CD4-positive, alpha-beta T cell treated with Interleukin-2 at 100 ng/mL for 4 hours (primary cell): Measurements from ENCODE around the gene CHMP3.
"Not testable (repeated sequence)": the region's sequence is repeated elsewhere in the genome, so short reads cannot be mapped to it uniquely, and the experiment has no call there.

ENCODE experiments used
- DNase-seq: peaks from one replicate; pipeline ENCODE4 v3.0.0-alpha.2; 2020; ENCODE audit warnings: low spot score

Gene CHMP3

DNA sequence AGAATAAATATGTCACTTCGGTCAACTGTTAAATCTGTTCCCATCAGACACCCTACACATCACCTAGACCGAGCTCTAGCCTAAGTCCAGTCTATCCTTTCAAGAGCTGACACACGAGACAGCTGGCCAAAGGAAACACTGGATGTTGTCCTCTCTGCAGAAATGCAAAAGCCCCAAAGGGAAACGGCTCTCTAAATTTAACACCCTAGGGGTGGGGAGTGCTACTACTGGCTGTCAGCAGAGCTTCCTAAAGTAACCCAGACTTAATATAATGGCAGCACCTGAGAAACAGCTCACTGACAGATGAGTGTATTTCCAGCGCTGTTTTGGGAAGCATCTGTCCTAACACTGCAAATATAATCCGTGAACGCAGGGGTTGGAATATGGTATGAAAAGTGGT lies 55.6 kb downstream of the CHMP3 start:
- no peak for DNase-seq

DNA sequence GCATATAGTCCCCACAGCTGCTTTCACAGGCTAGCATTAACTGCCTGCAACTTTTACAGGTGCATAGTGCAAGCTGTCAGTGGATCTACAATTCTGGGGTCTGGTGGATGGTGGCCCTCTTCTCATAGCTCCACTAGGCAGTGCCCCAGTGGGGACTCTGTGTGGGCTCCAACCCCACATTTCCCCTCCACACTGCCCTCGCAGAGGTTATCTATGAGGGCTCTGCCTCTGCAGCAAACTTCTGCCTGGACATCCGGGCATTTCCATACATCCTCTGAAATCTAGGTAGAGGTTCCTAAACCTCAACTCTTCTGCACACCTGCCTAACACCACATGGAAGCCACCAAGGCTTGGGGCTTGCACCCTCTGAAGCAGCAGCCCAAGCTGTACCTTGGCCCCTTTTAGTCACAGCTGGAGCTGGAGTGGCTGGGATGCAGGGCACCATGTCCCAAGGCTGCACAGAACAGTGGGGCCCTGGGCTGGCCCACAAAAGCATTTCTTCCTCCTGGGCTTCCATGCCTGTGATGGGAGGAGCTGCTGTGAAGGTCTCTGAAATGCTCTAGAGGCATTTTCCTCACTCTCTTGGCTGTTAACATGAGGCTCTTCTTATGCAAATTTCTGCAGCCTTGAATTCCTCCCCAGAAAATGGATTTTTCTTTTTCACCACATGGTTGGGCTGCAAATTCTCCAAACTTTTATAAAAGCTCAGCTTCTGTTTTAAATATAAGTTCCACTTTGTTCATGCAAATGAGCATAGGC lies 62.7 kb downstream of the CHMP3 start:
- no peak for DNase-seq

DNA sequence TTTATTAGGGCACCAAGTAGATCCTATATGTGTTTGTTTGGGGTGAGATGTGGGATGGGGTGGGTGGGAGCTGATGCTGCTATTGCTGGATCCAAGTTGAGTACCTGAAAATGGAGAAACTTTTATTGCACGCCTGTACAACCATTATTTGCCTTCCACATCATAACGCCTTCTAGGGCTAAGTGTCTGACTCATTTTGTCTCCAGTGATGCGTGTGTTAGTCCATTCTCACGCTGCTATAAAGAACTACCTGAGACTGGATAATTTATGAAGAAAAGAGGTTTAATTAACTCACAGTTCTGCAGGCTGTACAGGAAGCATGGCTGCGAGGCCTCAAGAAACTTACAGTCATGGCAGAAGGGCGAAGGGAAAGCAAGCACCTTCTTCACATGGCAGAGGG lies 63.9 kb downstream of the CHMP3 start:
- DNase-seq: no peak

DNA sequence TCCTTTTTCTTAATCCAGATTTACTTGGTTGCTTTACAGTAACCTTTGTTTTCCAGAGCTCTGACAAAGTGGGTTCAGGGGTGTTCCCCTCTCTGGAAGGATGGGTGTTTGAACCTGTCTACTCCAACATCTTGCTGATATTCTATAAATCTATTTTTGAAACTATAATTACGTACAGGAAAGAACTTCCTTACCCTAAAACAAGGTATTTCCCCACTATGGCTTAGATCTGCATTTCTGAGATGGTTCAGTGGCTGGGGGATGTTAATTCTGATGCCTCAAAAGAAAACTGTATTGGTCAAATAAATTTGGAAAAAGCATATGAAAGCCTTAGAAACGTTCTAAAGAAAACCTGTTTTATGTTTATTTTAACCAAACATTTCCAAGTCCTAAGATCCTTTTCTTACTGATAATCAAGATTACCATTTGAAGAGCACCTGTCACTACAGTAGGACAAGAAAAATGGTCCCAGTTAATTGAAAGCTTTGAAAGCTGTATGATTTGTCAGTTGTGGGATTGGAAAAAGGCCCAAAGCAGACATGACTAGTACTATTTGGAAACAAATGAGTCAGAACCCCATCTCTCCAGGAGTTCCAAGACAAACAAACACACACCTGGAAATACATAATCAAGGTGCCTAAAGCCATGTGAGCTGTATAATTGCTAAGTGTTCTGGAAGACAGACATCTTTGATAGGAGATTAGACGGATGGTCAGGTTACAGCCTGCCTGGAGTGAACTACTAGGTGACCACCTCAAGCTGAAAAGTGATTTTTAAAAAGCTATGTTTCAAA lies 64.6 kb downstream of the CHMP3 start:
- DNase-seq: no peak

DNA sequence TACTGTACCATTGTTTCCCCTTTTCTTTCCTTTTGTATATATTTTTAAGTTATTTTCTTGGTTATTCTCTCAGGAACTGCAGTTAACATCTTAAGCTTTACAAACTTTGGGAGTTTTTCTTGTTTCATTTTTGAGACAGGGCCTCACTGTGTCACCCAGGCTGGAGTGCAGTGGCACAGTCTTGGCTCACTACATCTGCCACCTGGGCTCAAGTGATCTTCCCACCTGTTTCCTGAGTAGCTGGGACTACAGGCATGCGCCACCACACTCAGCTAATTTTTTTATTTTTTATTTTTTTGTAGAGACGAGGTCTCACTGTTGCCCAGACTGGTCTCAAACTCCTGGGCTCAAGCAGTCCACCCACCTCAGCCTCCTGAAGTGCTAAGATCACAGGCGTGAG lies 66.9 kb downstream of the CHMP3 start:
- not testable (repeated sequence) for DNase-seq

DNA sequence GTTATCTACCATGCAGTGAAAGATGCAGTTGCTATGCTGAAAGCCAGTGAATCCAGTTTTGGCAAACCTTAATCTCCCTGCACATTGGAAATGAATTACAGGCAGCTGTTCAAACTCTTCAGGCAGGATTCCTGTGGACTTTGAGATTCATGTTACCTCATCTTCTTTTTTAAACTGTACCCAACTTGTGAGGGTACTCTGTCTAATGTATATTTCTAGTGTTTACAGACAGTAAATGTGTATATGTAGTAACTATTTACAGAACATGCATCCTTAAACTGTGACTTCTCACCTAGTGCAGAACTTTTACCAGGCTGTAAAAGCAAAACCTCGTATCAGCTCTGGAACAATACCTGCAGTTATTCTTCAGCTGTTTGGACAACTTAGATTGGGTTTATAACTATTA lies 71.2 kb downstream of the CHMP3 start:
- DNase-seq: no peak

DNA sequence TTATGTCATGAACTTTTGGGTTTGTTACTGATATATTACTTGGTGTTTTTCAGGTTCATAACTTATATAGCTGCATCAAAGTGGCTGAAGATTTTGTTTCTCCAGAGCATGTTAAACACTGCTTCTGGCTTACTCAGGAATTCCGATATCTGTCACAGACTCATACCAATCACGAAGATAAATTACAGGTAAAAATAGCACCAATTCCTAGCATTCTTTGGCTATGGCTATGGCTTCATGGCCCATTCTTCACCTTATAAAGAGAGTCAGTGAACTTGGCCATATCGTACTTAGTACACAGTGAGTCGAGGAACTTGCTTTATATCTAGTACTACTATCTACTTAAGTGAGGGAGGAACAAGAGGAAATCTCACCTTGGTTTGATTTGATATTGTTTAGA lies 72.2 kb downstream of the CHMP3 start:
- DNase-seq: no peak

DNA sequence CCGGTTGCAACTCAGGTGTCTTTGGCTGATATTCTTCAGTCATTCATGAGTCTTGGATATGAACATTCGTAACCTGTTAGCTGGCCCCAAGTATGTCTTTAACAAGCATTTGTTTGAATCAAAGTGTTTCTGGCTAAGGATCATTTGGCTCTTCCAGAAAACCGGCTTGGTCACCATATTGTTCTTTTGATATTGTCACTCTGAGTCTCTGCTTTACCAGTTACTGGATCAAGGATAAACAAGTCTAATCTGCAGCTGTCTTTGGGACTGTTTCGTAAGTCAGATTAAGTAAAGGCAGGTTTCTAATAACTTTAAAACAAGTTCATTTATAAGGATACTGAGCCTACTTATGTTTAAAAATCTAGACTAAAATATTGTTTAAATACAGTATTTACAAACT lies 73.0 kb downstream of the CHMP3 start:
- no peak for DNase-seq

DNA sequence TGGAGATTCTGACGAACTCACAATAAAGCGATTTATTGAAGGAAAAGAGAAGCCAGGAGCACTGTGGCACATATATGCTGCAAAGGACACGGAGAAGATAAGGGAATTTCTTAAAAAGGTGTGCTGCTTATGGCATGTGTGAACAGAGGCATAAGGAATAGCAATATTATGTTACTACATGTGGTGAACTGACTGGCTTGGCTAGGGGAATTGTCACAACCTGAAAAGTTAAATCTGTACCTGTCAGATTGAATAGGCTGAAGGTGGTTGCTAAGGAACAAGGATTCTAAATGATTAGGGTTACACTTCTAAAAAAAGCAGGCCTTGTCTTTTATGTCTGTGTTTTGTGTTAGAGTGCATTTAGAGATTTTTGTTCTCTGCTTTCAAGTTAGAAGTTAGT lies 73.7 kb downstream of the CHMP3 start:
- no peak for DNase-seq

DNA sequence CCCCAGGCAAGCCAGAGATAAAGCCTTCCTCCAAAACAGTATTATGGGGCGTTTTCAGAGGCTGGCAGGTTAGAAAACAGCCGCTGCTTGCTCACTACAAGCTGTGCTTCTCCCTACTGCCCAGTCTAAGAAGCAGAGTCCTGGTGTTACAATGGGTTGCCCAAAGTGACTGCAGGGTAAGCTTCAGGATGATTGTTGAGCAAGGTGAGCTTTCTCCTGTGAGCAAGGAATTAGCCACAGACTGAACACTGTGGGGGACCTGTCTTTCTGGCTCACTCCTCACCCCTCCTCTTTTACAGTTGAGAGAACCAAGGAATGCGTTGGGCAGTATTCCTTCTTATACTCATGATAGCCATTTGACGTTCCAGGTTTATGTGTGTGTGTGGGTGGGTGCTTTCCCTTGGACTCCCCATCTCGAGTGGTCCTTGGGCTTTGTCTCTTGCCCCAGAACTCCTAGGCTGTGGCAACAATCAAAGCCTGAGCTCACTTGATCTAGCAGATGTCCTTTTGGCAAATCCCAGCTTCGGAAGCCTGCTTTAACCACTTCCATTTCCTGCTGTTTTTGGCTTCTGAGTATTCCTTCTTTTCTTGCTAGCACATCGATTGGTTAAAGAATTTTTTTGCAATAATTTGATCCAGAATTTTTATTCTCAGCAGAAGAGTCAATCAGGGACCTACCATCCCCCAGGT lies 74.5 kb downstream of the CHMP3 start:
- no peak for DNase-seq

DNA sequence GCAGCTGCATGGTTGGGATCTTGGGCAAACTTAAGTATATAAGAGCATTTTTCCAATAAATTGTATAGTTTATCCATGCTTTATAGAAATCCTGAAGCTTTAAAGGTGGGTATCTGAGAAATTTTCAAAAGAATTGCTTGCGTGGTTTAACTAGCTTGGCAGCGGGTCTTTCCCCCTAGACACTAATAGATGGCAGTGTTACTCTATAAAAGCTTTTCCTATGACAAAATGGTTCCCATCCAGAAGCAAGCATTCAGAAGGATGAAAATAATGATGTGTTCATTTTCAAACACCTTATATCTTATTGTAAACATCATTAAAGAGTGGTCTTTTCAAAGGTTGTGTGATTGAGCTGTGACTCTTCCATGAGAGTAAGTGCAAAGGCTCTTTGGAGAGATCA lies 76.2 kb downstream of the CHMP3 start:
- DNase-seq: no peak

DNA sequence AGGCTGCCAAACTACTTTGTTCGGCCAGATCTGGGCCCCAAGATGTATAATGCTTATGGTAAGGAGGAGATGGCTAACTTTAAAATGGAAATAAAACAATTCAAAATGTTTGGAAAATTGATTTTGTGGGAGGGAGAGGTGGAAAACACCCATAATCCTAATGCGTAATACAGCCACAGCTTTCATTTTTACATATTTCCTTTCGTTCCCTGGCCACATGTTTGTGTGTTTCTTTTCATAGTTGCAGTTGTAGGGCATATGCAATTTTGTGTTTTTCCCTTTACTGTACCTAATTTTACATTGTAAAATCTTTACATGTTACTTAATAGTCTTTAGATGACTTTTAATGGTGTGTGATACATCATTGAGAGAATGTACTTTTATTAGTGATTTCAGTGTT lies 77.4 kb downstream of the CHMP3 start:
- DNase-seq: no peak

DNA sequence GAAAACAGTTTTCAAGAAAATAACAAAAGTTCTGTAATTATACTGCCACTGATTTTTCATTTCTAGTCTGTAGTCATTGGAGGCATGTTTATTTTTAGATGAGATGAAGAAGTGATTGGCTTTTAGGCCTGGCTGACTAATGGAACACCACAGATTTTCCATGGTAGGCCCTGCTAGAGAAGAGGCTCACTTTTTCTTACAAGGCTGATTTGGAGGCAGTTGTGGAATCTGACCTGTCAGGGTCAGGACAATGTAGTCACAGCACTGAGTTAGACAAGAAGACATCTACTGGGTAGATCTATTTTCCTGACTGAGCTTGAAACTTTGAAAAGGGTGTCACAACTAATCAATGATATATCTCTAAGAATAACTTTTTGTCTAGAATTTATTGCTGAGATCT lies 78.1 kb downstream of the CHMP3 start:
- DNase-seq: no peak

DNA sequence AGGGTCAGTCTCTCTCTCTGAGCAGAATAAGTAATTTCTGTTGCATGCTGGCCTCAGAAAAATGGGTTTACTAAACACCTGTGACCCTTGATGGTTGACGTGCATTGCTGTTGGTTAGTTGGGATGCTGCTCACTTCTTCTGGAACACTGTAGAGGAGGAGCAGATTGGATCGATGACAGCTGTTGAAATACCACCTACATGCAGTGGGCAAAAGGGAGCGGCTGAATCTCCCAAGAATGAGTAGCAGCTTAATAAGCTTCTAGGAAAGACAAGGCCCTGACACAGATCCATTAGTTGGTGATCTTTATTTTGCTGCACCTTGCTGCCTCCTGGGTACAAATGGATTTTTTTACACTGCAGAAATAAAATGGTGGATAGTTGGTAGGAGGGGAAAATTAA lies 78.9 kb downstream of the CHMP3 start:
- no peak for DNase-seq

DNA sequence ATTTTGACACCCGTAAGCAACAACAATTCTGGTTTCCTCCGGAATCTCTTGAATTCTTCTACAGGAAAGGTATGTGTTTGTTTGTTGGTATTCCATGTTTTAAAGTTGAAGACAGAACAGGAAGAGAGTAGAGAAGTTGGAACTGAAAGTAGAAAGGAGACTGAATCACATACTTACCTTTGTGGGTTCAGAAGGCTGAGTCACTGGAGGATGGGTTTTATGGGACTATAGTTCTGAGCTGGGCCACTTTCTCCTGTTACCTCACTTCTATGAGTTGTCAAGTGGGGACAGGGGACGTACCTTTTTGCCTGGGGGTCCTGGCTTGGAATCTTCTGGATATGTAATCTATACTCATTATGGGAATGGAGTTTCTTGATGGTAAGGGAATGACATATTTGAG lies 81.2 kb downstream of the CHMP3 start:
- DNase-seq: peak; percentile 16

DNA sequence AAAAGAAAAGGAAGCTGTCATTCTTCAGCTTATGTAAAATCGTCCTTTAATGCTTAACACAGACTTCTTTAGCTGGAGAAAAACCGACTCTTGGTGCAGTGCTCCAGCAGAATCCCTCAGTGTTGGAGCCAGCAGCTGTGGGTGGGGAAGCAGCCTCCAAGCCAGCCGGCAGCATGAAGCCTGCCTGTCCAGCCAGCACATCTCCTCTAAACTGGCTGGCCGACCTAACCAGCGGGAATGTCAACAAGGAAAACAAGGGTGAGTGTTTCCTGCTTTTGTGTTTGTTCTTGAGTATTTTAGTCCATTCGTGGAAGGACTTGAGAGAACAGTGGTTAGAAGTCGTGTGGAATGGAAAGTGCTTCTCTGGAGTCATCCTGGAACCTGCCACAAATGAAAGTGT lies 83.1 kb downstream of the CHMP3 start:
- no peak for DNase-seq

DNA sequence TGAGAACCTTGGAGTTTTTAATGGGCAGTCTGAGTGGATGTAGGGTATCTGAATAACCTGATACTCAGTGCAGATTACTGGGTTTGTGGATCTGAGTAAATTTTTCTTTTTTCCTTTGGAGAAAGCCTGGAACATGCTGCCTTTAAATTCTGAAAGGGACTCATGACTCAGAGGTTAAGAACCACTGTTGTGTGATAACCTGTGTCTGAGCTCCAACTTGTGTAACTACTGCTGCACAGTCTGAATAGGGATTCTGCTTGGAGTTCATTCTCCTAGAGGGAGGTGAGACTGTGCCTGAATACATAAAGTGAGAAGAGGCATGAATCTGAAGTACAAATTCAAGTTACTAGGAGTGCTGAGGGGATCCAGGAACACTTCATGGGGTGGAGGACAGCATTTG lies 85.9 kb downstream of the CHMP3 start:
- no peak for DNase-seq

DNA sequence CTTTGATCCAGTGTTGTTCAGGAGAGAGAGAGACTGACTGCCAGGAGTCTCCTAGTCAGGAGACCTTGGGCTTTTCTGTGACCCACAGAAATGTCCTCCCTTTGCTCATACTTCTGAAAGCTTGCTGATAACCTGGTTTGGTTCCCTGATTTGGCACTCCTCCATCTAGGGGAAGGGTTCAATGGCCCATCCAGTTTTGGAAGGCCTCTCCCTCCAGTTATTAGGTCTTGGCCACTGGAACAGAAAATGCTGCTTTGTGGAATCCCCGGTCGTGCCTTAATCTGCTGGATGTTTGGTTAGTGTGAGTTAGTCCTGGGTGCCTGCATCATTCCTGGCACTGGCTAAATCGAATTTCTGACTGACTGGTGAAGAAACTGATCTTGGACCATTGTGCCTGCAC lies 86.3 kb downstream of the CHMP3 start:
- DNase-seq: no peak

DNA sequence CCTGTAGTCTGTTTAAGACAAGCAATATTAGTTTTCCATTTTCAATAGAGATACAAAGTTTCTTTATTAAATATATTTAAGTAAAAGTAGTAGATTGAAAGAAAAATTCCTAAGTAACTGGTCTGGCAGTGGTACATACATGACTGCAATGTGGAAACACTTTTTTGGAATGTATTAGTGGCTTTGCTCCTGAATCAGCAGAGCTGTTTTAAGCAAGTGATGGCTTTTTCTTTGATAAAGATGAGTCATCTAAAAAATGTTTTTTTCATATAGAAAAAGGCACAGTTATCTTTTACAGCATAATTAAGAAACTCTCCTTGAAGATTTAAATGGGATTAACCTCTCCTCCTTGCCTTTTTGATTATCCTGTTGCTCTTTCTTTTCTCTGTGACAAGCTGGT lies 87.2 kb downstream of the CHMP3 start:
- DNase-seq: no peak

DNA sequence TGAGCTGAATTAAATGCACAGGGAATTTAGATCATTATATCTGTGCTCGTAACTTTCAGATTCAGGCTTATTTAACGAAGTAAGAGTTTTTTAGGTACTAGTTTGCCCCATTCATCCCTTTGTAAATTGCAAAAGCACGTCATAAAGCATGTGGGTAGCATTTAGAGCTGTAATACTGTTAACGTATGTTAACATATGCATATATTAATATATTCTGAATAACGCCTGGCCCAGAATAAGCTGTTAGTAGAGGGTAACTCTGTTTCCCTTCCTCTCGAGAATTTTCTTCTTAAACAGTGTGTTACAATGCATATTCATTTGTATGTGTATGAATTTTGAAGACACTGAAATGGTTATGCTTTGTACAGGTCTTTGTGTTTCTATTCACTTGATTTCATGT lies 91.6 kb downstream of the CHMP3 start:
- no peak for DNase-seq

DNA sequence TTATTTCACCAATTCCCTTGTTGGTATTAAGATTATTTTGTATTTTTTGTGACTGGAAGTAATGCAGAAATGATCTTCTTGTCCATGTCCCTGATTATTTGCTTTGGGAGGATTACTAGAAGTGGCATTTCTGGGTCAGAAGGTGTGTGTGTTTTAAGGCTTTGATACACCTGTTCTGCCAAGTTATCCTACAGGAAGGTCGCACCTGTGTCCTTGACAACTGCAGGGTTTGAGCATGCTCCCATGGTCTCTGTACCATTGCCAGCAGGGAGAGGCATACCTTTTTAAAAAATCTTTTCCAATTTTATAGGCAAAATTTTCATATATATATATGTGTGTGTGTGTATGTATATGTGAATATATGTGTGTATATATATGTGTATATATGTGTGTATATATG lies 92.4 kb downstream of the CHMP3 start:
- no peak for DNase-seq

DNA sequence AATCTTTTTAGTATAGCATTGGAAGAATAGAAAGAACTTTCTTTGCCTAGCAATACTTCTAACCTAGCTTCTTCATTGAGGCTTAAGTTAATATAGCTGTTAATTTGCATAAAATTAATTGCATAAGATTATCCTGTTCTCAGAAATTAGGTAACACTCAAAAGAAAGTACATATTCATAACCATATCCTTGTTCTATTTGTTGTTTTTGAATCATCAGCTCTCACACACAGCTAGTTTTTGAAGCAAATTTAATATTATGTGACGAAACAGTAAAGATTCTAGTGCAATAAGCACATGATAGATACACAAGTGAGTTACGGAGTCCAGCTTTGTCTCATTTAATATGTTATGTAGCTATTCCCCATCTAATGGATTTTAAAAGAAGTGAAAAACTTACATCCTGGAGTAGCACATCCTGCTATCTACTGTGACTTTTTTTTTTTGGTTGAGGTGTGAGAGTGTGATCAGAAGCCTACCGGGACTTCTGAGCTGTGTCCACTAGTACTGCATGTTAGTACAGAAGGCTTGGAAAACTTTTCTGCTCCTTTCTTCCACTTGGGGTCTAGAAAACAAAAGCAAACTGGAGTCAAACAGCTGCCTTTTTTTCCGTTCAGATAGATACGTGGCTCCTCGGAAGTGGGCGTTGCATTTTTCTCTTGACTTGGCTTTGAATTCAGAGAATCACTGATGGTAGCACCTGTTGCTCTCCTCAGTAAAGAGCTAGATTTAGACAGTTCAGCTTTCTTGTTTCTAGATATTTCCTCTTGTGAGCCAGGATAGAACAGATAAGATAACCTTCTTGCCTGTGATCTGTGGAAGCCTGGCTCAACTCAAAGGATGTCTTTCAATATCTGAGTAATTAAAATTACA lies 94.8 kb downstream of the CHMP3 start:
- DNase-seq: peak; percentile 56
